Upper lobe of right lung (tissue), 1 donor: ENCODE data around the gene FOXO6. TPM values are rescaled to one million over a fixed set of nuclear protein-coding genes. Genes with fewer than 3 reads are reported as not detected.

ENCODE experiments used
- ATAC-seq: fragments of 200-7000 bp; cut with Tn5 transposase; one replicate; pipeline ENCODE4 v1.9.1; 2020; ENCODE audit warnings: mild to moderate bottlenecking, moderate library complexity
- DNase-seq: peaks from one replicate; pipeline ENCODE4 v3.0.0-alpha.2; 2020
- H3K27ac ChIP-seq: fragments of 200-600 bp; one replicate; pipeline ENCODE4 v1.8.0; 2022
- H3K27me3 ChIP-seq: fragments of 200-600 bp; one replicate; pipeline ENCODE4 v1.8.0; 2022; ENCODE audit warnings: mild to moderate bottlenecking
- H3K36me3 ChIP-seq: fragments of 200-600 bp; one replicate; pipeline ENCODE4 v1.8.0; 2022
- H3K4me1 ChIP-seq: fragments of 200-600 bp; one replicate; pipeline ENCODE4 v1.8.0; 2022
- H3K4me3 ChIP-seq: fragments of 200-600 bp; one replicate; pipeline ENCODE4 v1.8.0; 2022; ENCODE audit warnings: mild to moderate bottlenecking
- H3K9me3 ChIP-seq: fragments of 200-600 bp; one replicate; pipeline ENCODE4 v1.8.0; 2022
- intact Hi-C: fragments of 100-400 bp; cut with DNase I; formaldehyde crosslinking; loops from one replicate; pipeline ENCODE4 v1.11.0; 2022
- total RNA-seq: library from RNA; stranded (reverse); fragmentation: NEBNext Ultra II Directional; extraction: Animal tissue kit (Norgen Biotek cat#: 25700); gene quantifications from one replicate; pipeline ENCODE4 v1.2.1, GENCODE V29; 2021
- TF ChIP-seq, protein P1 (sequence below): fragments of 200-600 bp; IDR thresholded peaks from one replicate; pipeline ENCODE4 v1.8.0; 2022; ENCODE audit warnings: antibody characterized with exemption
- donor health status: DM: no; HTN: yes; CAD: no; lungs with severe emphysema.

Gene FOXO6
- total RNA-seq, 1 donor from 2014 or later, result 0.43 TPM

- no peaks in the 10 kb centered on the region for H3K4me1 ChIP-seq
- ATAC-seq (no peak), DNase-seq (no peak)
- no peaks in the 10 kb centered on the region for H3K9me3 ChIP-seq
- intact Hi-C loops, result no loop called here
- peaks cover 21% of the 10 kb centered on the region for H3K27me3 ChIP-seq
- no peak overlapping the region for H3K4me3 ChIP-seq
- H3K36me3 ChIP-seq, result no peaks in the 10 kb centered on the region
- TF ChIP-seq, protein P1, sequence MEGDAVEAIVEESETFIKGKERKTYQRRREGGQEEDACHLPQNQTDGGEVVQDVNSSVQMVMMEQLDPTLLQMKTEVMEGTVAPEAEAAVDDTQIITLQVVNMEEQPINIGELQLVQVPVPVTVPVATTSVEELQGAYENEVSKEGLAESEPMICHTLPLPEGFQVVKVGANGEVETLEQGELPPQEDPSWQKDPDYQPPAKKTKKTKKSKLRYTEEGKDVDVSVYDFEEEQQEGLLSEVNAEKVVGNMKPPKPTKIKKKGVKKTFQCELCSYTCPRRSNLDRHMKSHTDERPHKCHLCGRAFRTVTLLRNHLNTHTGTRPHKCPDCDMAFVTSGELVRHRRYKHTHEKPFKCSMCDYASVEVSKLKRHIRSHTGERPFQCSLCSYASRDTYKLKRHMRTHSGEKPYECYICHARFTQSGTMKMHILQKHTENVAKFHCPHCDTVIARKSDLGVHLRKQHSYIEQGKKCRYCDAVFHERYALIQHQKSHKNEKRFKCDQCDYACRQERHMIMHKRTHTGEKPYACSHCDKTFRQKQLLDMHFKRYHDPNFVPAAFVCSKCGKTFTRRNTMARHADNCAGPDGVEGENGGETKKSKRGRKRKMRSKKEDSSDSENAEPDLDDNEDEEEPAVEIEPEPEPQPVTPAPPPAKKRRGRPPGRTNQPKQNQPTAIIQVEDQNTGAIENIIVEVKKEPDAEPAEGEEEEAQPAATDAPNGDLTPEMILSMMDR, result no peak
- H3K27ac ChIP-seq, result no peak overlapping the region
Measured at GRCh38 chr1:41399145-41399795, 38.0 kb downstream of the FOXO6 start.

GRCh38 chr1:41400225-41400624, 39.0 kb downstream of the FOXO6 start:
- Histone ChIP-seq H3K27ac (no peak overlapping the region), H3K36me3 (no peaks in the 10 kb centered on the region), H3K27me3 (peaks cover 16% of the 10 kb centered on the region), H3K4me3 (no peak overlapping the region), H3K9me3 (no peaks in the 10 kb centered on the region), H3K4me1 (no peaks in the 10 kb centered on the region)
- intact Hi-C loops, result no loop called here
- DNase-seq, result no peak
- TF ChIP-seq, protein P1, result no peak
- no peak for ATAC-seq

- peaks cover under 1% of the 10 kb centered on the region for H3K27me3 ChIP-seq
- no peaks in the 10 kb centered on the region for H3K9me3 ChIP-seq
- TF ChIP-seq, protein P1, result no peak
- no peaks in the 10 kb centered on the region for H3K36me3 ChIP-seq
- no peak for DNase-seq
- H3K4me1 ChIP-seq, result no peaks in the 10 kb centered on the region
- no peak for ATAC-seq
- intact Hi-C loops, result no loop called here
- H3K27ac ChIP-seq, result no peak overlapping the region
- no peak overlapping the region for H3K4me3 ChIP-seq
Measured at GRCh38 chr1:41401899-41402298, 40.7 kb downstream of the FOXO6 start.

- peak; percentile 28 for ATAC-seq
- no peak overlapping the region for H3K4me3 ChIP-seq
- no peak for DNase-seq
- H3K9me3 ChIP-seq, result no peaks in the 10 kb centered on the region
- intact Hi-C loops, result no loop called here
- no peaks in the 10 kb centered on the region for H3K4me1 ChIP-seq
- TF ChIP-seq, protein P1, result no peak
- no peak overlapping the region for H3K27ac ChIP-seq
- no peaks in the 10 kb centered on the region for H3K36me3 ChIP-seq
- H3K27me3 ChIP-seq, result peaks cover 12% of the 10 kb centered on the region
Measured at GRCh38 chr1:41404308-41404761, 43.1 kb downstream of the FOXO6 start.

DNA sequence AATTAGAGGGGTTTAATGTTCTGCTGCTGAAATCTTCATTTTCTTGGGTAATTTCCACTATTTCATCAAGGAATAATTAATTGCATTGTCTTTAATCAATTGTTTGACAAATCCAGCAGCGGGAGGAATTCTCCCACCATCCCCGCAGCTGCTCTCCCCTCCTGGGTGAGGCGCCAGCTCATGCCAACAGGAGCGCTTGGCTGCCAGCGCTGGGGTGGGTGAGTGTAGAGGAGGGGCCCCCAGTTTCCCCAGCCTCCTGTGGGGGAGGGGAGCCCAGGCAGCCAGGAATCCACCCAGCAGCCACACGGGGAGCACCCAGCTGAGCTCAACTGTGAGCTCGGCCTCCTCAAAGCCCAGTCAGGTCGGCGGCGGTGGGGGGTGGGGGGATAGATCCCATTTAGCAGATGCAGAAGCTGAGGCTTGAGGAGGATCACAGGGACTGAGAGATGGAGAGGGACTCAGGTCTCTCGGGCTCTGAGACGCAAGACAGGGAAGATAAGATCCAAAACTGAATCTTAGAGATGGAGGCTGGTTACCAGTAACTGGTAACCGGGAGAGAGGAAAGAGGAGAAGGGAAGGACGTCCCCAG, 46.5 kb downstream of the FOXO6 start:
- no peaks in the 10 kb centered on the region for H3K9me3 ChIP-seq
- peaks cover 20% of the 10 kb centered on the region for H3K27me3 ChIP-seq
- TF ChIP-seq, protein P1, result no peak
- no peak overlapping the region for H3K4me3 ChIP-seq
- no peaks in the 10 kb centered on the region for H3K4me1 ChIP-seq
- no peaks in the 10 kb centered on the region for H3K36me3 ChIP-seq
- intact Hi-C loops, result no loop called here
- no peak for ATAC-seq
- H3K27ac ChIP-seq, result no peak overlapping the region
- no peak for DNase-seq
